ENCODE results near the gene SPAG17. TPM values are rescaled to one million over a fixed set of nuclear protein-coding genes. Genes with fewer than 3 reads are reported as not detected.

The SPAG17 gene
- total RNA-seq, 1 experiment from 2014 or later: not detected

GRCh38 chr1:118122234-118123004, 62.6 kb downstream of the SPAG17 start:
- DNase-seq (peak; percentile 78), ATAC-seq (no peak)
- no peaks in the 10 kb centered on the region for H3K9me3 ChIP-seq (ENCODE audit: low read length)
- no peak overlapping the region for H3K9ac ChIP-seq (ENCODE audit: low read length)
- no peaks in the 10 kb centered on the region for H3F3A ChIP-seq (ENCODE audit: low read length, unreplicated experiment)
- H3K4me1 ChIP-seq (ENCODE audit: insufficient read depth, low read length): peaks cover 38% of the 10 kb centered on the region
- H3K9me2 ChIP-seq (replicated peaks; ENCODE audit: low read length): no peaks in the 10 kb centered on the region
- H2AFZ ChIP-seq (ENCODE audit: low read length): no peak overlapping the region
- ChIA-PET CTCF (interaction anchor here (0.7 kb wide), 1 partner anchor 27 kb away, joined by 3 read pairs; no protein-coding TSS in a partner anchor), POLR2A (ENCODE audit: unreplicated experiment) (no interaction called here)
- H3K27ac ChIP-seq (ENCODE audit: low read length): peak overlapping the region; percentile 34
- no peaks in the 10 kb centered on the region for H3K27me3 ChIP-seq (ENCODE audit: low read length)
- H3K36me3 ChIP-seq (ENCODE audit: low read depth, low read length): no peaks in the 10 kb centered on the region
- peak overlapping the region; percentile 17; the same call in 1 of the 2 replicates for H3K4me2 ChIP-seq (ENCODE audit: low read length)
- TF ChIP-seq EZH2 (IDR thresholded peaks at IDR 0.05; ENCODE audit: low read length, unreplicated experiment): no peak
- TF ChIP-seq, protein P1, sequence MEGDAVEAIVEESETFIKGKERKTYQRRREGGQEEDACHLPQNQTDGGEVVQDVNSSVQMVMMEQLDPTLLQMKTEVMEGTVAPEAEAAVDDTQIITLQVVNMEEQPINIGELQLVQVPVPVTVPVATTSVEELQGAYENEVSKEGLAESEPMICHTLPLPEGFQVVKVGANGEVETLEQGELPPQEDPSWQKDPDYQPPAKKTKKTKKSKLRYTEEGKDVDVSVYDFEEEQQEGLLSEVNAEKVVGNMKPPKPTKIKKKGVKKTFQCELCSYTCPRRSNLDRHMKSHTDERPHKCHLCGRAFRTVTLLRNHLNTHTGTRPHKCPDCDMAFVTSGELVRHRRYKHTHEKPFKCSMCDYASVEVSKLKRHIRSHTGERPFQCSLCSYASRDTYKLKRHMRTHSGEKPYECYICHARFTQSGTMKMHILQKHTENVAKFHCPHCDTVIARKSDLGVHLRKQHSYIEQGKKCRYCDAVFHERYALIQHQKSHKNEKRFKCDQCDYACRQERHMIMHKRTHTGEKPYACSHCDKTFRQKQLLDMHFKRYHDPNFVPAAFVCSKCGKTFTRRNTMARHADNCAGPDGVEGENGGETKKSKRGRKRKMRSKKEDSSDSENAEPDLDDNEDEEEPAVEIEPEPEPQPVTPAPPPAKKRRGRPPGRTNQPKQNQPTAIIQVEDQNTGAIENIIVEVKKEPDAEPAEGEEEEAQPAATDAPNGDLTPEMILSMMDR (conservative IDR thresholded peaks at IDR 0.05; ENCODE audit: low read depth, low read length): no peak
- no peak for TF ChIP-seq EZH2phosphoT487 (IDR thresholded peaks at IDR 0.05; ENCODE audit: borderline replicate concordance, low read length)
- intact Hi-C loops (cut with micrococcal nuclease): no loop called here
- no peak overlapping the region for H3K4me3 ChIP-seq (ENCODE audit: low read length)
- no TSS peak for BruUV-seq (replicated peaks)
- H3K79me2 ChIP-seq (ENCODE audit: low read length): no peaks in the 10 kb centered on the region
- H4K20me1 ChIP-seq (ENCODE audit: low read length): no peaks in the 10 kb centered on the region

GRCh38 chr1:118118873-118119463, 66.1 kb downstream of the SPAG17 start:
- ChIA-PET POLR2A (ENCODE audit: unreplicated experiment) (no interaction called here), CTCF (no interaction called here)
- no peaks in the 10 kb centered on the region for H4K20me1 ChIP-seq (ENCODE audit: low read length)
- no peaks in the 10 kb centered on the region for H3K9me3 ChIP-seq (ENCODE audit: low read length)
- no peaks in the 10 kb centered on the region for H3K9me2 ChIP-seq (replicated peaks; ENCODE audit: low read length)
- no TSS peak for BruUV-seq (replicated peaks)
- H3K4me1 ChIP-seq (ENCODE audit: insufficient read depth, low read length): peaks cover 63% of the 10 kb centered on the region
- no peak overlapping the region for H2AFZ ChIP-seq (ENCODE audit: low read length)
- ATAC-seq: no peak
- no peaks in the 10 kb centered on the region for H3K36me3 ChIP-seq (ENCODE audit: low read depth, low read length)
- H3K4me3 ChIP-seq (ENCODE audit: low read length): no peak overlapping the region
- TF ChIP-seq EZH2phosphoT487 (IDR thresholded peaks at IDR 0.05; ENCODE audit: borderline replicate concordance, low read length) (no peak), EZH2 (IDR thresholded peaks at IDR 0.05; ENCODE audit: low read length, unreplicated experiment) (no peak)
- TF ChIP-seq, protein P1 (conservative IDR thresholded peaks at IDR 0.05; ENCODE audit: low read depth, low read length): no peak
- H3K27me3 ChIP-seq (ENCODE audit: low read length): no peaks in the 10 kb centered on the region
- H3K27ac ChIP-seq (ENCODE audit: low read length): no peak overlapping the region
- intact Hi-C loops (cut with micrococcal nuclease): no loop called here
- no peaks in the 10 kb centered on the region for H3K79me2 ChIP-seq (ENCODE audit: low read length)
- DNase-seq: no peak
- H3K4me2 ChIP-seq (ENCODE audit: low read length): no peak overlapping the region
- no peaks in the 10 kb centered on the region for H3F3A ChIP-seq (ENCODE audit: low read length, unreplicated experiment)
- no peak overlapping the region for H3K9ac ChIP-seq (ENCODE audit: low read length)

GRCh38 chr1:118118469-118118868, 66.6 kb downstream of the SPAG17 start:
- Histone ChIP-seq H3K9me3 (ENCODE audit: low read length) (no peaks in the 10 kb centered on the region), H3K36me3 (ENCODE audit: low read depth, low read length) (no peaks in the 10 kb centered on the region), H3K27me3 (ENCODE audit: low read length) (no peaks in the 10 kb centered on the region), H3K4me2 (ENCODE audit: low read length) (no peak overlapping the region), H4K20me1 (ENCODE audit: low read length) (no peaks in the 10 kb centered on the region), H3K4me3 (ENCODE audit: low read length) (no peak overlapping the region), H2AFZ (ENCODE audit: low read length) (no peak overlapping the region), H3K9ac (ENCODE audit: low read length) (no peak overlapping the region), H3K9me2 (replicated peaks; ENCODE audit: low read length) (no peaks in the 10 kb centered on the region), H3K4me1 (ENCODE audit: insufficient read depth, low read length) (peaks cover 66% of the 10 kb centered on the region), H3F3A (ENCODE audit: low read length, unreplicated experiment) (no peaks in the 10 kb centered on the region), H3K79me2 (ENCODE audit: low read length) (no peaks in the 10 kb centered on the region), H3K27ac (ENCODE audit: low read length) (no peak overlapping the region)
- BruUV-seq (replicated peaks): no TSS peak
- ATAC-seq (no peak), DNase-seq (no peak)
- intact Hi-C loops (cut with micrococcal nuclease): no loop called here
- CTCF ChIA-PET: no interaction called here
- POLR2A ChIA-PET (ENCODE audit: unreplicated experiment): no interaction called here
- TF ChIP-seq EZH2phosphoT487 (IDR thresholded peaks at IDR 0.05; ENCODE audit: borderline replicate concordance, low read length): no peak
- TF ChIP-seq, protein P1 (conservative IDR thresholded peaks at IDR 0.05; ENCODE audit: low read depth, low read length): no peak
- TF ChIP-seq EZH2 (IDR thresholded peaks at IDR 0.05; ENCODE audit: low read length, unreplicated experiment): no peak
